Measurements from ENCODE around the gene NPAS2.

- TF ChIP-seq, protein P1, sequence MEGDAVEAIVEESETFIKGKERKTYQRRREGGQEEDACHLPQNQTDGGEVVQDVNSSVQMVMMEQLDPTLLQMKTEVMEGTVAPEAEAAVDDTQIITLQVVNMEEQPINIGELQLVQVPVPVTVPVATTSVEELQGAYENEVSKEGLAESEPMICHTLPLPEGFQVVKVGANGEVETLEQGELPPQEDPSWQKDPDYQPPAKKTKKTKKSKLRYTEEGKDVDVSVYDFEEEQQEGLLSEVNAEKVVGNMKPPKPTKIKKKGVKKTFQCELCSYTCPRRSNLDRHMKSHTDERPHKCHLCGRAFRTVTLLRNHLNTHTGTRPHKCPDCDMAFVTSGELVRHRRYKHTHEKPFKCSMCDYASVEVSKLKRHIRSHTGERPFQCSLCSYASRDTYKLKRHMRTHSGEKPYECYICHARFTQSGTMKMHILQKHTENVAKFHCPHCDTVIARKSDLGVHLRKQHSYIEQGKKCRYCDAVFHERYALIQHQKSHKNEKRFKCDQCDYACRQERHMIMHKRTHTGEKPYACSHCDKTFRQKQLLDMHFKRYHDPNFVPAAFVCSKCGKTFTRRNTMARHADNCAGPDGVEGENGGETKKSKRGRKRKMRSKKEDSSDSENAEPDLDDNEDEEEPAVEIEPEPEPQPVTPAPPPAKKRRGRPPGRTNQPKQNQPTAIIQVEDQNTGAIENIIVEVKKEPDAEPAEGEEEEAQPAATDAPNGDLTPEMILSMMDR (IDR thresholded peaks at IDR 0.05; ENCODE audit: insufficient read depth, low read depth, low read length), result no peak
- TF ChIP-seq EZH2 (IDR thresholded peaks at IDR 0.05; ENCODE audit: insufficient read depth, low read length), result no peak
Observed at GRCh38 chr2:100868083-100868482, 48.1 kb downstream of the NPAS2 start.

Data from astrocyte (in vitro differentiated cells and primary cell).